Activated T-helper 1 cell treated with anti-CD3 and anti-CD28 coated beads, Interleukin-2, amount 50 U/mL, for 16 hours (primary cell): ENCODE data around the gene MUC3A.
"Not testable (repeated sequence)": the region's sequence is repeated elsewhere in the genome, so short reads cannot be mapped to it uniquely, and the experiment has no call there.

ENCODE experiments used
- DNase-seq, 2 donors: peaks; one replicate each; pipeline ENCODE4 v3.0.0-alpha.2; 2020; ENCODE audit warnings: low read depth in 1 of 2, low spot score in 1 of 2

Gene MUC3A

GRCh38 chr7:100969066-100969615 lies 19.8 kb downstream of the MUC3A start, which contains the start of gene MUC12:
MUC12 (plus strand) TSS chr7:100969565; CDS start chr7:100969623, 58 bp downstream.
- DNase-seq = no peak

- DNase-seq = no peak
Observed at GRCh38 chr7:100971111-100972001, 22.0 kb downstream of the MUC3A start.

GRCh38 chr7:100972002-100972347 lies 22.6 kb downstream of the MUC3A start:
- DNase-seq = no peak

GRCh38 chr7:100974021-100974420 lies 24.7 kb downstream of the MUC3A start:
- DNase-seq = no peak

GRCh38 chr7:100975371-100975821 lies 26.1 kb downstream of the MUC3A start:
- no peak for DNase-seq

- DNase-seq = no peak
Observed at GRCh38 chr7:100978300-100978699, 29.0 kb downstream of the MUC3A start.

- no peak for DNase-seq
Observed at GRCh38 chr7:100983451-100984187, 34.3 kb downstream of the MUC3A start.

- not testable (repeated sequence) for DNase-seq
Observed at GRCh38 chr7:100984241-100984918, 35.0 kb downstream of the MUC3A start.

GRCh38 chr7:100985033-100985797 lies 35.9 kb downstream of the MUC3A start:
- DNase-seq = not testable (repeated sequence)

- DNase-seq = no peak
Observed at GRCh38 chr7:100991631-100992030, 42.3 kb downstream of the MUC3A start.

- DNase-seq = not testable (repeated sequence)
Observed at GRCh38 chr7:100992280-100992679, 42.9 kb downstream of the MUC3A start.

- DNase-seq = not testable (repeated sequence)
Observed at GRCh38 chr7:100994671-100995070, 45.3 kb downstream of the MUC3A start.

GRCh38 chr7:100998530-100998929 lies 49.2 kb downstream of the MUC3A start:
- not testable (repeated sequence) for DNase-seq

- not testable (repeated sequence) for DNase-seq
Observed at GRCh38 chr7:100999334-100999733, 50.0 kb downstream of the MUC3A start.

- not testable (repeated sequence) for DNase-seq
Observed at GRCh38 chr7:101000025-101000424, 50.7 kb downstream of the MUC3A start.

- not testable (repeated sequence) for DNase-seq
Observed at GRCh38 chr7:101002333-101002732, 53.0 kb downstream of the MUC3A start.

- not testable (repeated sequence) for DNase-seq
Observed at GRCh38 chr7:101007361-101007760, 58.0 kb downstream of the MUC3A start.

GRCh38 chr7:101009629-101010028 lies 60.3 kb downstream of the MUC3A start:
- no peak for DNase-seq

GRCh38 chr7:101012931-101013330 lies 63.6 kb downstream of the MUC3A start:
- DNase-seq = no peak

GRCh38 chr7:101015626-101016025 lies 66.3 kb downstream of the MUC3A start:
- DNase-seq = no peak
